IgD-negative memory B cell (primary cell): ENCODE results near the gene GJB5. TPM values are rescaled to one million over a fixed set of nuclear protein-coding genes. Genes with fewer than 3 reads are reported as not detected.
"Not testable (repeated sequence)": the region's sequence is repeated elsewhere in the genome, so short reads cannot be mapped to it uniquely, and the experiment has no call there.

ENCODE experiments used
- H3K27ac Mint-ChIP-seq, 3 donors: one replicate each; pipeline ENCODE4 v1.8.0; 2020 to 2022; ENCODE audit warnings: mild to moderate bottlenecking in 3 of 3, mixed read lengths in 3 of 3, moderate library complexity in 1 of 3
- H3K27me3 Mint-ChIP-seq: one replicate; pipeline ENCODE4 v1.8.0; 2021; ENCODE audit warnings: mixed read lengths
- H3K36me3 Mint-ChIP-seq: one replicate; pipeline ENCODE4 v1.8.0; 2020; ENCODE audit warnings: mild to moderate bottlenecking, mixed read lengths
- H3K4me1 Mint-ChIP-seq, 3 donors: one replicate each; pipeline ENCODE4 v1.8.0; 2020 to 2022; ENCODE audit warnings: mixed read lengths in 3 of 3, mild to moderate bottlenecking in 1 of 3
- H3K4me3 Mint-ChIP-seq, 4 donors: one replicate each; pipeline ENCODE4 v1.8.0; 2020 to 2022; ENCODE audit warnings: mild to moderate bottlenecking in 4 of 4, mixed read lengths in 4 of 4, moderate library complexity in 3 of 4
- H3K9me3 Mint-ChIP-seq, 3 donors: one replicate each; pipeline ENCODE4 v1.8.0; 2020 to 2021; ENCODE audit warnings: mixed read lengths in 3 of 3, mild to moderate bottlenecking in 1 of 3
- polyA plus RNA-seq: library from polyadenylated mRNA; unstranded; fragments of 300-500 nt; fragmentation: Illumina TruSeq; gene quantifications from one replicate; pipeline ENCODE4 v1.2.3, GENCODE V29; 2021

The GJB5 gene
- polyA plus RNA-seq, 1 donor from 2014 or later = not detected

- H3K4me3 Mint-ChIP-seq = no peak overlapping the region
- no peaks in the 10 kb centered on the region for H3K36me3 Mint-ChIP-seq
- H3K9me3 Mint-ChIP-seq = peaks cover 0 to 3% (median 2%) of the 10 kb centered on the region in 3 donors
- H3K27me3 Mint-ChIP-seq = peaks cover 3% of the 10 kb centered on the region
- no peak overlapping the region for H3K27ac Mint-ChIP-seq
- peaks cover 0 to 1% (median 0%) of the 10 kb centered on the region in 3 donors for H3K4me1 Mint-ChIP-seq
Observed at GRCh38 chr1:34757386-34757785, 2.5 kb downstream of the GJB5 start.

- no peaks in the 10 kb centered on the region for H3K36me3 Mint-ChIP-seq
- peaks cover 0 to 1% (median 0%) of the 10 kb centered on the region in 3 donors for H3K4me1 Mint-ChIP-seq
Observed at GRCh38 chr1:34758751-34759150, 3.9 kb downstream of the GJB5 start.

GRCh38 chr1:34759503-34760357 is 4.9 kb downstream of the GJB5 start, which contains the start of gene GJB4:
GJB4 (plus strand) TSS chr1:34759740; CDS start chr1:34761255, 1,515 bp downstream.
- peaks cover 2% of the 10 kb centered on the region for H3K27me3 Mint-ChIP-seq
- H3K4me1 Mint-ChIP-seq = peaks cover 0 to 1% (median 0%) of the 10 kb centered on the region in 3 donors
- no peak within 1 kb of the TSS for H3K27ac Mint-ChIP-seq
- H3K4me3 Mint-ChIP-seq = no peak within 1 kb of the TSS
- no peaks in the 10 kb centered on the region for H3K36me3 Mint-ChIP-seq
- no peaks in the 10 kb centered on the region for H3K9me3 Mint-ChIP-seq

More at GRCh38 chr1:34758751-34759150, 3.9 kb downstream of the GJB5 start:
- H3K9me3 Mint-ChIP-seq = peaks cover 0 to 1% (median under 1%) of the 10 kb centered on the region in 3 donors
- H3K27ac Mint-ChIP-seq = no peak overlapping the region
- H3K27me3 Mint-ChIP-seq = peaks cover 2% of the 10 kb centered on the region
- no peak overlapping the region for H3K4me3 Mint-ChIP-seq

GRCh38 chr1:34761176-34761761 is 6.4 kb downstream of the GJB5 start:
- H3K4me3 Mint-ChIP-seq = no peak overlapping the region
- no peak overlapping the region for H3K27ac Mint-ChIP-seq

GRCh38 chr1:34761776-34762307 is 7.0 kb downstream of the GJB5 start:
- peaks cover 0 to 1% (median 0%) of the 10 kb centered on the region in 3 donors for H3K4me1 Mint-ChIP-seq
- H3K4me3 Mint-ChIP-seq = no peak overlapping the region
- no peaks in the 10 kb centered on the region for H3K36me3 Mint-ChIP-seq
- no peaks in the 10 kb centered on the region for H3K9me3 Mint-ChIP-seq
- H3K27me3 Mint-ChIP-seq = peaks cover 2% of the 10 kb centered on the region
- no peak overlapping the region for H3K27ac Mint-ChIP-seq

More at GRCh38 chr1:34761176-34761761, 6.4 kb downstream of the GJB5 start:
- no peaks in the 10 kb centered on the region for H3K9me3 Mint-ChIP-seq
- H3K4me1 Mint-ChIP-seq = peaks cover 0 to 1% (median 0%) of the 10 kb centered on the region in 3 donors
- no peaks in the 10 kb centered on the region for H3K36me3 Mint-ChIP-seq
- peaks cover 2% of the 10 kb centered on the region for H3K27me3 Mint-ChIP-seq

GRCh38 chr1:34762474-34763141 is 7.8 kb downstream of the GJB5 start:
- H3K36me3 Mint-ChIP-seq = no peaks in the 10 kb centered on the region
- H3K4me1 Mint-ChIP-seq = peaks cover 0 to 1% (median 0%) of the 10 kb centered on the region in 3 donors
- H3K4me3 Mint-ChIP-seq = no peak overlapping the region
- H3K9me3 Mint-ChIP-seq = no peaks in the 10 kb centered on the region
- H3K27me3 Mint-ChIP-seq = peaks cover 2% of the 10 kb centered on the region
- no peak overlapping the region for H3K27ac Mint-ChIP-seq

- no peak overlapping the region for H3K27ac Mint-ChIP-seq
- H3K9me3 Mint-ChIP-seq = no peaks in the 10 kb centered on the region
- no peak overlapping the region for H3K4me3 Mint-ChIP-seq
- peaks cover 2% of the 10 kb centered on the region for H3K27me3 Mint-ChIP-seq
- no peaks in the 10 kb centered on the region for H3K36me3 Mint-ChIP-seq
- no peaks in the 10 kb centered on the region for H3K4me1 Mint-ChIP-seq
Observed at GRCh38 chr1:34763142-34763781, 8.4 kb downstream of the GJB5 start.

- no peak overlapping the region for H3K27ac Mint-ChIP-seq
- H3K36me3 Mint-ChIP-seq = no peaks in the 10 kb centered on the region
- no peaks in the 10 kb centered on the region for H3K4me1 Mint-ChIP-seq
- H3K9me3 Mint-ChIP-seq = no peaks in the 10 kb centered on the region
- H3K4me3 Mint-ChIP-seq = no peak overlapping the region
- no peaks in the 10 kb centered on the region for H3K27me3 Mint-ChIP-seq
Observed at GRCh38 chr1:34768856-34769255, 14.0 kb downstream of the GJB5 start.

GRCh38 chr1:34770891-34771504 is 16.2 kb downstream of the GJB5 start:
- Mint-ChIP-seq H3K36me3 (no peaks in the 10 kb centered on the region), H3K27ac (no peak overlapping the region), H3K4me3 (no peak overlapping the region), H3K27me3 (no peaks in the 10 kb centered on the region), H3K9me3 (no peaks in the 10 kb centered on the region), H3K4me1 (no peaks in the 10 kb centered on the region)

- Mint-ChIP-seq H3K36me3 (no peaks in the 10 kb centered on the region), H3K27ac (no peak overlapping the region), H3K4me1 (no peaks in the 10 kb centered on the region), H3K27me3 (no peaks in the 10 kb centered on the region), H3K4me3 (no peak overlapping the region), H3K9me3 (no peaks in the 10 kb centered on the region)
Observed at GRCh38 chr1:34771573-34772371, 16.9 kb downstream of the GJB5 start.

GRCh38 chr1:34773114-34773513 is 18.3 kb downstream of the GJB5 start:
- H3K27me3 Mint-ChIP-seq, H3K36me3 Mint-ChIP-seq, H3K4me3 Mint-ChIP-seq, H3K9me3 Mint-ChIP-seq, H3K4me1 Mint-ChIP-seq, H3K27ac Mint-ChIP-seq: not testable (repeated sequence)

- Mint-ChIP-seq H3K4me3 (no peak overlapping the region), H3K4me1 (peaks cover 0 to 2% (median 0%) of the 10 kb centered on the region in 3 donors), H3K9me3 (no peaks in the 10 kb centered on the region), H3K27me3 (peaks cover 14% of the 10 kb centered on the region), H3K27ac (no peak overlapping the region), H3K36me3 (no peaks in the 10 kb centered on the region)
Observed at GRCh38 chr1:34774957-34775356, 20.1 kb downstream of the GJB5 start.

- Mint-ChIP-seq H3K9me3 (no peaks in the 10 kb centered on the region), H3K36me3 (no peaks in the 10 kb centered on the region), H3K27ac (no peak overlapping the region), H3K27me3 (peaks cover 25% of the 10 kb centered on the region), H3K4me3 (no peak overlapping the region), H3K4me1 (peaks cover 0 to 2% (median 1%) of the 10 kb centered on the region in 3 donors)
Observed at GRCh38 chr1:34776911-34777310, 22.1 kb downstream of the GJB5 start.
